Astrocyte (in vitro differentiated cells and primary cell): ENCODE data around the gene SPATC1L. TPM values are rescaled to one million over a fixed set of nuclear protein-coding genes. Genes with fewer than 3 reads are reported as not detected.
A peak's percentile ranks its signal among the peaks of the same experiment; 100 is the strongest.

ENCODE experiments used
- DNase-seq: peaks from one replicate; pipeline ENCODE4 v3.0.0-alpha.2; 2010; ENCODE audit warnings: low read depth
- FAIRE-seq: peaks from 2 replicates; lab custom pipeline; 2011; peaks lifted over from hg19 to GRCh38; lab: Jason Lieb, UNC
- H2AFZ ChIP-seq: 2 replicates; pipeline ENCODE4 v1.6.0; 2012; ENCODE audit warnings: low read depth, low read length, inconsistent platforms
- H3K27ac ChIP-seq: 2 replicates; pipeline ENCODE4 v1.5.1; 2011; ENCODE audit warnings: low read depth, low read length, inconsistent platforms
- H3K27me3 ChIP-seq: 2 replicates; pipeline ENCODE4 v1.6.0; 2011; ENCODE audit warnings: low read length, inconsistent platforms; ENCODE audit not compliant: insufficient read depth
- H3K36me3 ChIP-seq: 2 replicates; pipeline ENCODE4 v1.5.1; 2011; ENCODE audit warnings: low read length, inconsistent platforms; ENCODE audit not compliant: insufficient read depth
- H3K4me1 ChIP-seq: 2 replicates; pipeline ENCODE4 v1.5.1; 2011; ENCODE audit warnings: low read length, inconsistent platforms; ENCODE audit not compliant: insufficient read depth
- H3K4me2 ChIP-seq: 2 replicates; pipeline ENCODE4 v1.6.0; 2012; ENCODE audit warnings: low read length, inconsistent platforms
- H3K4me3 ChIP-seq: 2 replicates; pipeline ENCODE4 v1.5.1; 2011; ENCODE audit warnings: low read depth, mild to moderate bottlenecking, low read length, inconsistent platforms; ENCODE audit not compliant: insufficient read depth
- H3K79me2 ChIP-seq: 2 replicates; pipeline ENCODE4 v1.6.0; 2012; ENCODE audit warnings: mild to moderate bottlenecking, low read length, inconsistent platforms; ENCODE audit not compliant: insufficient read depth
- H3K9ac ChIP-seq: 2 replicates; pipeline ENCODE4 v1.6.0; 2012; ENCODE audit warnings: mild to moderate bottlenecking, low read length, inconsistent platforms
- H3K9me3 ChIP-seq: 2 replicates; pipeline ENCODE4 v1.5.1; 2012; ENCODE audit warnings: low read depth, mild to moderate bottlenecking, low read length, inconsistent platforms; ENCODE audit not compliant: insufficient read depth
- H4K20me1 ChIP-seq: 2 replicates; pipeline ENCODE4 v1.6.0; 2012; ENCODE audit warnings: low read length, inconsistent platforms; ENCODE audit not compliant: insufficient read depth
- H3K27ac Mint-ChIP-seq: one replicate; pipeline ENCODE4 v1.8.0; 2021; ENCODE audit warnings: mild to moderate bottlenecking, mixed read lengths; ENCODE audit not compliant: unreplicated experiment
- H3K27me3 Mint-ChIP-seq: one replicate; pipeline ENCODE4 v1.8.0; 2021; ENCODE audit warnings: low read depth, mixed read lengths; ENCODE audit not compliant: unreplicated experiment
- H3K36me3 Mint-ChIP-seq: one replicate; pipeline ENCODE4 v1.8.0; 2021; ENCODE audit warnings: low read depth, mixed read lengths; ENCODE audit not compliant: unreplicated experiment
- H3K4me1 Mint-ChIP-seq: one replicate; pipeline ENCODE4 v1.8.0; 2021; ENCODE audit warnings: low read depth, mixed read lengths; ENCODE audit not compliant: unreplicated experiment
- H3K4me3 Mint-ChIP-seq: one replicate; pipeline ENCODE4 v1.8.0; 2021; ENCODE audit warnings: mild to moderate bottlenecking, moderate library complexity, mixed read lengths; ENCODE audit not compliant: unreplicated experiment
- H3K9me3 Mint-ChIP-seq: one replicate; pipeline ENCODE4 v1.8.0; 2021; ENCODE audit warnings: mild to moderate bottlenecking, mixed read lengths; ENCODE audit not compliant: unreplicated experiment
- EZH2 ChIP-seq: IDR thresholded peaks from 2 replicates; pipeline ENCODE4 v1.6.1; 2012; ENCODE audit warnings: mild to moderate bottlenecking, low read length, inconsistent platforms; ENCODE audit not compliant: insufficient read depth
- total RNA-seq: library from RNA; stranded (reverse); gene quantifications from 2 replicates; pipeline ENCODE4 v1.2.1, GENCODE V29; 2021
- TF ChIP-seq, protein P1 (sequence below): IDR thresholded peaks from 2 replicates; pipeline ENCODE4 v1.5.1; 2011; ENCODE audit warnings: low read depth, mild to moderate bottlenecking, inconsistent platforms, low read length, moderate library complexity; ENCODE audit not compliant: insufficient read depth

SPATC1L gene
- total RNA-seq, 1 donor from 2014 or later = 17.8 TPM

DNA sequence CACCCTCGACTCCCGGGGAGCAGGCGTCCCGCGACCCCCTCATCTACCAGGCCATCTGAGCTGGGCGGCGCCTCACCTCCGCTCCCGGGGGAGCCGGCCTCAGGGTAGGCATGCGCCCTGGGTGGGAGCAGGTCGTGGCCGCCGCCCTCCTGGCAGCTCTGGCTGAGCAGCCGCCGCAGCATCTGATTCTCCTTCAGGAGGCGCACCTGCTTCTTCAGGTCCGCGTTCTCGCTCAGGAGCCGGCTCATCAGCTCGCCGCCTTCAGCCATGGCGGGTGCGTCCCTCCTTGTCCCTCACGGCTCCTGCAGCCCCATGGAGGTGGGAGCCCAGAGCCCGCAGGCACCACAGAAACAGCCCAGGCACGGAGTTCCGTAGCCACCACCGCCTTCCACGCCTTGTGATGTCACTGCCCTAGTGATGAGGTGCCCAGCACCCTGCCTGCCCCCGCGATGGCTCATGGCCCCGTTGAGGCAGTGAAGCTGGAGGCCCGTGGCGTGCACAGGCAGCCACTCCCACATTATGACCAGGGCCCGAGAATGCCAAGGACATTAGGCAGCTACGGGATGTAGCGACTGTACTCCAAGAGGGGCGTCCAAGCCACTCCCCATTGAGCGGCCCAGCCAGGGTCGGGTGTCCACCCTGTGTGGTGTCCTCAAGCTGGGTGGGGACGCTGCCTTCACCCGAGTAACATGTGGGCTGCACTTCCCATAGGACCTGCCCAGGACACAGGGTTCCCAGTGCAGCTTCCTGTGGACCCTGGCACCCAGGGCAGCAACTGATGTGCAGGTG is 1.5 kb downstream of the SPATC1L start:
- Mint-ChIP-seq H3K36me3 (peaks cover 4% of the 10 kb centered on the region), H3K4me3 (peak overlapping the region; percentile 82), H3K4me1 (peaks cover 4% of the 10 kb centered on the region), H3K27ac (no peak overlapping the region), H3K27me3 (no peaks in the 10 kb centered on the region), H3K9me3 (no peaks in the 10 kb centered on the region)
- no peak overlapping the region for H2AFZ ChIP-seq
- H3K79me2 ChIP-seq = no peaks in the 10 kb centered on the region
- no peaks in the 10 kb centered on the region for H3K4me1 ChIP-seq
- no peaks in the 10 kb centered on the region for H4K20me1 ChIP-seq
- no peak overlapping the region for H3K4me3 ChIP-seq
- H3K27ac ChIP-seq = no peak overlapping the region
- H3K4me2 ChIP-seq = no peak overlapping the region
- DNase-seq = no peak
- H3K27me3 ChIP-seq = no peaks in the 10 kb centered on the region
- TF ChIP-seq EZH2 = no peak
- TF ChIP-seq, protein P1, sequence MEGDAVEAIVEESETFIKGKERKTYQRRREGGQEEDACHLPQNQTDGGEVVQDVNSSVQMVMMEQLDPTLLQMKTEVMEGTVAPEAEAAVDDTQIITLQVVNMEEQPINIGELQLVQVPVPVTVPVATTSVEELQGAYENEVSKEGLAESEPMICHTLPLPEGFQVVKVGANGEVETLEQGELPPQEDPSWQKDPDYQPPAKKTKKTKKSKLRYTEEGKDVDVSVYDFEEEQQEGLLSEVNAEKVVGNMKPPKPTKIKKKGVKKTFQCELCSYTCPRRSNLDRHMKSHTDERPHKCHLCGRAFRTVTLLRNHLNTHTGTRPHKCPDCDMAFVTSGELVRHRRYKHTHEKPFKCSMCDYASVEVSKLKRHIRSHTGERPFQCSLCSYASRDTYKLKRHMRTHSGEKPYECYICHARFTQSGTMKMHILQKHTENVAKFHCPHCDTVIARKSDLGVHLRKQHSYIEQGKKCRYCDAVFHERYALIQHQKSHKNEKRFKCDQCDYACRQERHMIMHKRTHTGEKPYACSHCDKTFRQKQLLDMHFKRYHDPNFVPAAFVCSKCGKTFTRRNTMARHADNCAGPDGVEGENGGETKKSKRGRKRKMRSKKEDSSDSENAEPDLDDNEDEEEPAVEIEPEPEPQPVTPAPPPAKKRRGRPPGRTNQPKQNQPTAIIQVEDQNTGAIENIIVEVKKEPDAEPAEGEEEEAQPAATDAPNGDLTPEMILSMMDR = no peak
- H3K9ac ChIP-seq = no peak overlapping the region
- H3K9me3 ChIP-seq = no peaks in the 10 kb centered on the region
- FAIRE-seq = no peak
- H3K36me3 ChIP-seq = no peaks in the 10 kb centered on the region

DNA sequence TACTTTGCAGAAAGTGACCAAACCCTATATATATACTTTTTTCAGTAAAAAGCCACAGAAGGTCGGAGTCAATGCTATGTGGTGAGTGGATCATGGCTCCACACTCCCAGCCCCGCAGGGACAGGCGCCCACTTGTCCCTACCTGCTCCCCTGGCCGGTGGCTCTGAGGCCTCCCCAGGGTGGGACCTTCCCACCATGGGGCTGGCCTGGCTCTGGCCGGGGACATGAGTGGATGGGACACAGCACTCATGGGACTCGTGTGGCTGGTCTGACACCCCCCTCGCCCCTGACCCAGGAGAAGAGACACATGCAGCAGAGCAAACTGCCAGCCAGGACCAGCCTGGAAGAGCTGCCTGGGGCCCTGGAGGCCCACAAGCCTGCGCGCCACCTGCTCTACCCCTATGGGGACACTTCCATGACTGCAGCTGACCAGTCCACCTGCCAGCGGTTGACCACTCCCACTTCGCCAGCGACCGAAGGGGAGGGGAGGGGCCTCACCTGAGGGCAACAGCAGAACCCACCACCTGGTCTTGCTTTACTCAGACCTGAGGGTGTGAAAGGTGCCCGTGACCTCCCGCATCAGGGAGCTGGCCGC is 2.2 kb downstream of the SPATC1L start:
- H3K27ac Mint-ChIP-seq = no peak overlapping the region
- no peak overlapping the region for H3K27ac ChIP-seq
- H3K36me3 ChIP-seq = no peaks in the 10 kb centered on the region
- H3K9me3 Mint-ChIP-seq = no peaks in the 10 kb centered on the region
- DNase-seq (no peak), FAIRE-seq (no peak)
- H3K79me2 ChIP-seq = no peaks in the 10 kb centered on the region
- no peak overlapping the region for H3K4me3 Mint-ChIP-seq
- no peak overlapping the region for H3K4me2 ChIP-seq
- H2AFZ ChIP-seq = no peak overlapping the region
- H3K4me1 ChIP-seq = no peaks in the 10 kb centered on the region
- peaks cover 2% of the 10 kb centered on the region for H3K4me1 Mint-ChIP-seq
- no peaks in the 10 kb centered on the region for H3K27me3 ChIP-seq
- TF ChIP-seq, protein P1 = no peak
- no peak for TF ChIP-seq EZH2
- no peak overlapping the region for H3K9ac ChIP-seq
- peaks cover 4% of the 10 kb centered on the region for H3K36me3 Mint-ChIP-seq
- H4K20me1 ChIP-seq = no peaks in the 10 kb centered on the region
- H3K27me3 Mint-ChIP-seq = no peaks in the 10 kb centered on the region
- H3K9me3 ChIP-seq = no peaks in the 10 kb centered on the region
- no peak overlapping the region for H3K4me3 ChIP-seq

DNA sequence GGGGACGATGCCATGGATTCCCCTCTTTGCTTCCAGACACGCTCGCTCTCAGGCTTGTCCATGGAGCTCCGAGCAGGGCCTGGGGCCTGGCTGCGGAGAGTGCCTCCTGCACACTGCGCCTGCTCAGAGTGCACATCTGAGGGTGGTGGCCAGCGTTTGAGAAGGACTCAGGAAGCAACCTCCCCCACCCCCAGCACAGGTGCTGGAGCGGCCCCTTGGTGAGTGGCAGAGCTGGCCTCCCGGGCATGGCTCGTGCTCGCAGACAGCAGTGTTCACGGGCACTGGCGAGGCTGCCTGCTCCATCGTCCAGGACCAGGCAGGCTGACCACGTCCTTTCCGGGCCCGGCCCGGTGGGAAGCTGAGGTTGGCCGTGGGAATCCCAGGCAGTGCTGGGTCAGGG is 2.8 kb downstream of the SPATC1L start:
- Histone ChIP-seq H3K9me3 (no peaks in the 10 kb centered on the region), H2AFZ (no peak overlapping the region), H3K36me3 (no peaks in the 10 kb centered on the region), H3K9ac (no peak overlapping the region), H4K20me1 (no peaks in the 10 kb centered on the region), H3K27me3 (no peaks in the 10 kb centered on the region), H3K4me2 (no peak overlapping the region), H3K4me3 (no peak overlapping the region), H3K27ac (no peak overlapping the region), H3K4me1 (no peaks in the 10 kb centered on the region), H3K79me2 (no peaks in the 10 kb centered on the region)
- H3K27ac Mint-ChIP-seq = no peak overlapping the region
- H3K4me1 Mint-ChIP-seq = peaks cover 2% of the 10 kb centered on the region
- H3K9me3 Mint-ChIP-seq = no peaks in the 10 kb centered on the region
- no peak for DNase-seq
- no peaks in the 10 kb centered on the region for H3K27me3 Mint-ChIP-seq
- no peak for FAIRE-seq
- no peak for TF ChIP-seq EZH2
- TF ChIP-seq, protein P1 = no peak
- H3K36me3 Mint-ChIP-seq = peaks cover 4% of the 10 kb centered on the region
- no peak overlapping the region for H3K4me3 Mint-ChIP-seq
